Panc1 (cell line): ENCODE measurements around the gene MOB3C. TPM values are rescaled to one million over a fixed set of nuclear protein-coding genes. Genes with fewer than 3 reads are reported as not detected.

ENCODE experiments used
- ATAC-seq: fragments of 200-7000 bp; cut with Tn5 transposase; 2 replicates; pipeline ENCODE4 v1.9.1; 2020; ENCODE audit warnings: mild to moderate bottlenecking, moderate library complexity
- BruUV-seq: library from RNA; stranded (reverse); fragments of 400-500 nt; replicated peaks from 2 replicates; lab custom pipeline; 2021; lab: Mats Ljungman, UMichigan
- CTCF ChIA-PET: fragments of 300-600 bp; sonication (Branson Sonifier 250); formaldehyde crosslinking; loops from one replicate; lab custom pipeline; 2022; ENCODE audit warnings: antibody characterized with exemption; lab: Charles Lee
- POLR2A ChIA-PET: fragments of 300-600 bp; sonication (Branson Sonifier 250); formaldehyde crosslinking; loops from one replicate; lab custom pipeline; 2022; ENCODE audit warnings: antibody characterized with exemption; lab: Charles Lee
- DNase-seq: peaks from one replicate; pipeline ENCODE4 v3.0.0-alpha.2; 2010; ENCODE audit warnings: low read depth, low spot score
- H3K27ac ChIP-seq: 2 replicates; pipeline ENCODE4 v1.5.1; 2011; ENCODE audit warnings: mild to moderate bottlenecking, low read length, inconsistent platforms
- H3K27me3 ChIP-seq: fragments of 200-500 bp; sonication (Bioruptor generic); 2 replicates; pipeline ENCODE4 v1.6.0; 2014; ENCODE audit warnings: low read length, inconsistent platforms; ENCODE audit not compliant: control insufficient read depth, insufficient read depth
- H3K36me3 ChIP-seq: fragments of 200-500 bp; sonication (Bioruptor generic); 2 replicates; pipeline ENCODE4 v1.5.1; 2014; ENCODE audit warnings: inconsistent platforms, mild to moderate bottlenecking, low read length, moderate library complexity; ENCODE audit not compliant: control insufficient read depth, insufficient read depth
- H3K4me1 ChIP-seq: 2 replicates; pipeline ENCODE4 v1.5.1; 2011; ENCODE audit warnings: inconsistent platforms, mild to moderate bottlenecking, low read length, moderate library complexity; ENCODE audit not compliant: control insufficient read depth, insufficient read depth
- H3K4me3 ChIP-seq, 2 experiments: 2 replicates each; pipeline ENCODE4 v1.5.1; 2011 to 2012; ENCODE audit warnings: low read depth in 2 of 2, low read length in 2 of 2, mild to moderate bottlenecking in 2 of 2, inconsistent platforms in 1 of 2, moderate library complexity in 1 of 2
- H3K9me3 ChIP-seq: fragments of 200-500 bp; sonication (Bioruptor generic); 2 replicates; pipeline ENCODE4 v1.5.1; 2014; ENCODE audit warnings: low read depth, mild to moderate bottlenecking, inconsistent platforms, low read length, moderate library complexity; ENCODE audit not compliant: control insufficient read depth, insufficient read depth
- POLR2AphosphoS5 ChIP-seq: IDR thresholded peaks from 2 replicates; pipeline ENCODE4 v1.6.1; 2012; ENCODE audit warnings: mild to moderate bottlenecking, low read depth, low read length, moderate library complexity
- SIN3A ChIP-seq: IDR thresholded peaks from 2 replicates; pipeline ENCODE4 v1.6.1; 2012; ENCODE audit warnings: low read depth, mild to moderate bottlenecking, low read length, moderate library complexity, borderline replicate concordance; ENCODE audit not compliant: insufficient read depth
- TCF7L2 ChIP-seq: IDR thresholded peaks from 2 replicates; pipeline ENCODE4 v1.6.1; 2011; ENCODE audit warnings: mild to moderate bottlenecking, low read depth, low read length, inconsistent platforms
- in situ Hi-C: cut with HindIII; loops from 2 replicates; pipeline ENCODE4 v1.10.0; 2016; ENCODE audit warnings: low sequenced_read_pairs, low pct_unique_long_range_greater_than_20kb
- intact Hi-C: fragments of 100-400 bp; cut with micrococcal nuclease; formaldehyde crosslinking; loops from one replicate; pipeline ENCODE4 v1.10.0; 2022; ENCODE audit not compliant: unreplicated experiment
- total RNA-seq: library from RNA; stranded (reverse); gene quantifications from one replicate; pipeline ENCODE4 v1.2.1, GENCODE V29; 2021; ENCODE audit not compliant: unreplicated experiment
- TF ChIP-seq, protein P1 (sequence below), 2 experiments: IDR thresholded peaks; 2 replicates each; pipeline ENCODE4 v1.6.1; 2011 to 2012; ENCODE audit warnings: low read depth in 2 of 2, control low read depth in 1 of 2, low read length in 1 of 2, mild to moderate bottlenecking in 1 of 2, moderate library complexity in 1 of 2; ENCODE audit not compliant: insufficient read depth in 1 of 2
- TF ChIP-seq, protein P2 (sequence below): fragments of 450-650 bp; IDR thresholded peaks from 2 replicates; pipeline ENCODE4 v1.5.1; 2017; ENCODE audit warnings: mild to moderate bottlenecking

Gene MOB3C
- total RNA-seq, 1 experiment from 2014 or later, result 10.5 TPM

- Histone ChIP-seq H3K27ac (no peak overlapping the region), H3K4me3 (no peak overlapping the region), H3K36me3 (no peaks in the 10 kb centered on the region), H3K4me1 (no peaks in the 10 kb centered on the region), H3K9me3 (no peaks in the 10 kb centered on the region), H3K27me3 (no peaks in the 10 kb centered on the region)
- POLR2A ChIA-PET, result no interaction called here
- no TSS peak for BruUV-seq
- CTCF ChIA-PET, result no interaction called here
- DNase-seq (no peak), ATAC-seq (no peak)
- intact Hi-C loops (no loop called here), in situ Hi-C loops (no loop called here)
- no peak for TF ChIP-seq POLR2AphosphoS5
- no peak for TF ChIP-seq TCF7L2
- TF ChIP-seq, protein P1, sequence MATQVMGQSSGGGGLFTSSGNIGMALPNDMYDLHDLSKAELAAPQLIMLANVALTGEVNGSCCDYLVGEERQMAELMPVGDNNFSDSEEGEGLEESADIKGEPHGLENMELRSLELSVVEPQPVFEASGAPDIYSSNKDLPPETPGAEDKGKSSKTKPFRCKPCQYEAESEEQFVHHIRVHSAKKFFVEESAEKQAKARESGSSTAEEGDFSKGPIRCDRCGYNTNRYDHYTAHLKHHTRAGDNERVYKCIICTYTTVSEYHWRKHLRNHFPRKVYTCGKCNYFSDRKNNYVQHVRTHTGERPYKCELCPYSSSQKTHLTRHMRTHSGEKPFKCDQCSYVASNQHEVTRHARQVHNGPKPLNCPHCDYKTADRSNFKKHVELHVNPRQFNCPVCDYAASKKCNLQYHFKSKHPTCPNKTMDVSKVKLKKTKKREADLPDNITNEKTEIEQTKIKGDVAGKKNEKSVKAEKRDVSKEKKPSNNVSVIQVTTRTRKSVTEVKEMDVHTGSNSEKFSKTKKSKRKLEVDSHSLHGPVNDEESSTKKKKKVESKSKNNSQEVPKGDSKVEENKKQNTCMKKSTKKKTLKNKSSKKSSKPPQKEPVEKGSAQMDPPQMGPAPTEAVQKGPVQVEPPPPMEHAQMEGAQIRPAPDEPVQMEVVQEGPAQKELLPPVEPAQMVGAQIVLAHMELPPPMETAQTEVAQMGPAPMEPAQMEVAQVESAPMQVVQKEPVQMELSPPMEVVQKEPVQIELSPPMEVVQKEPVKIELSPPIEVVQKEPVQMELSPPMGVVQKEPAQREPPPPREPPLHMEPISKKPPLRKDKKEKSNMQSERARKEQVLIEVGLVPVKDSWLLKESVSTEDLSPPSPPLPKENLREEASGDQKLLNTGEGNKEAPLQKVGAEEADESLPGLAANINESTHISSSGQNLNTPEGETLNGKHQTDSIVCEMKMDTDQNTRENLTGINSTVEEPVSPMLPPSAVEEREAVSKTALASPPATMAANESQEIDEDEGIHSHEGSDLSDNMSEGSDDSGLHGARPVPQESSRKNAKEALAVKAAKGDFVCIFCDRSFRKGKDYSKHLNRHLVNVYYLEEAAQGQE (IDR thresholded peaks at IDR 0.05; ENCODE audit: insufficient read depth in 1 of 2, low read depth in 2 of 2, low read length in 1 of 2), result no peak
- TF ChIP-seq, protein P2, sequence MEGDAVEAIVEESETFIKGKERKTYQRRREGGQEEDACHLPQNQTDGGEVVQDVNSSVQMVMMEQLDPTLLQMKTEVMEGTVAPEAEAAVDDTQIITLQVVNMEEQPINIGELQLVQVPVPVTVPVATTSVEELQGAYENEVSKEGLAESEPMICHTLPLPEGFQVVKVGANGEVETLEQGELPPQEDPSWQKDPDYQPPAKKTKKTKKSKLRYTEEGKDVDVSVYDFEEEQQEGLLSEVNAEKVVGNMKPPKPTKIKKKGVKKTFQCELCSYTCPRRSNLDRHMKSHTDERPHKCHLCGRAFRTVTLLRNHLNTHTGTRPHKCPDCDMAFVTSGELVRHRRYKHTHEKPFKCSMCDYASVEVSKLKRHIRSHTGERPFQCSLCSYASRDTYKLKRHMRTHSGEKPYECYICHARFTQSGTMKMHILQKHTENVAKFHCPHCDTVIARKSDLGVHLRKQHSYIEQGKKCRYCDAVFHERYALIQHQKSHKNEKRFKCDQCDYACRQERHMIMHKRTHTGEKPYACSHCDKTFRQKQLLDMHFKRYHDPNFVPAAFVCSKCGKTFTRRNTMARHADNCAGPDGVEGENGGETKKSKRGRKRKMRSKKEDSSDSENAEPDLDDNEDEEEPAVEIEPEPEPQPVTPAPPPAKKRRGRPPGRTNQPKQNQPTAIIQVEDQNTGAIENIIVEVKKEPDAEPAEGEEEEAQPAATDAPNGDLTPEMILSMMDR, result no peak
- no peak for TF ChIP-seq SIN3A
Observed at GRCh38 chr1:46568461-46568891, 48.1 kb downstream of the MOB3C start.

- in situ Hi-C loops, result no loop called here
Observed at GRCh38 chr1:46563341-46563740, 53.3 kb downstream of the MOB3C start.

More at GRCh38 chr1:46563341-46563740, 53.3 kb downstream of the MOB3C start:
- ChIA-PET CTCF (no interaction called here), POLR2A (interaction anchor here (0.6 kb wide), 1 partner anchor 33 kb away, joined by 3 read pairs; no protein-coding TSS in a partner anchor)
- Histone ChIP-seq H3K36me3 (no peaks in the 10 kb centered on the region), H3K27me3 (no peaks in the 10 kb centered on the region), H3K9me3 (no peaks in the 10 kb centered on the region), H3K4me3 (no peak overlapping the region), H3K4me1 (no peaks in the 10 kb centered on the region), H3K27ac (no peak overlapping the region)
- intact Hi-C loops, result no loop called here
- BruUV-seq, result no TSS peak
- TF ChIP-seq SIN3A, result no peak
- no peak for TF ChIP-seq POLR2AphosphoS5
- TF ChIP-seq TCF7L2, result no peak
- TF ChIP-seq, protein P2, result no peak
- TF ChIP-seq, protein P1 (IDR thresholded peaks at IDR 0.05; ENCODE audit: insufficient read depth in 1 of 2, low read depth in 2 of 2, low read length in 1 of 2), result no peak
- ATAC-seq (no peak), DNase-seq (no peak)
